ENCODE measurements around the gene UAP1. TPM values are rescaled to one million over a fixed set of nuclear protein-coding genes. Genes with fewer than 3 reads are reported as not detected.

Gene UAP1
- polyA plus RNA-seq (2012; ENCODE audit: low read depth, missing spikeins) = 19.4 TPM

DNA sequence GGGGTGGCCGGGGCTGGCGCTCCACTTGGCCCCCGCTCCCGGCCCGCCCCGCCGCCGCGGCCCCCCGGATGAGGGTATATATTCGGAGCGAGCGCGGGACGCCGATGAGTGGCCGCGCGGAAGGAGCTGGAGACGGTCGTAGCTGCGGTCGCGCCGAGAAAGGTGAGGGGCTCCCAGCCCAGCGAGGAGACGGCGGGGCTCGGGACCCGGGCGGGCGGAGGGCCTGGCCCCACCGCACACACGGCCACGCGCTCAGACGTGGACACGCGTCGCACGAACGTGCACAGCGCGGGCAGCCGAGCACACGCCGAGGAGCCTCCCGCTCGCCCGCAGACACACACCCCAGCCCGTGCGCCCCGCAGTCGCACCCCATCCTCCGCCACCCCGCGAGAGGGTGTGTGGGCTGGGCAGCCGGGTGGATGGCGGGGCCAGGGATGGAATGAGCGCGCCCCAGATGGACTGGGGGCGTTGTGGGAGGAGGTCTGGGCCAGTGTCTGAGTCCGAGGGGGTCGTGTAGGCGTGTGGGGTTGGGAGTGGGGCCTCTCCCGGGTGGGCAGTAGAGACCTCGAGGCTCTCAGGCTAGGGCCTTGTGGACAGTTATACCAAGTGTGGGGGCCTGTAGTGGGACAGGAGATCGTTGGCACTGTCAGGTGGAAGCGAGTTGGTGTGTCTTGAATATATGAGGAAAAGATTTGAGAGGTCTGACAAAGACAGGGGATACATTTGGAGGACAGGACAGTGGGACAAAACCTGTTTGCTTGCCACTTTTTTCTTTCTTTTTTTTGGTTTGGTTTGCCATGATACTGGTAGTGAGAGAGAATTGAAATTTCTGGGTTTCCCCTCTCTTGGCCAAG lies at the start of gene UAP1:
TSS of gene UAP1 (plus strand) at position 107 of the 854 bp plus-strand sequence. CDS start 4,347 bp downstream, outside the sequence.
- DNase-seq (ENCODE audit: insufficient read length, low spot score) = peak; percentile 24
- FAIRE-seq = no peak
- TF ChIP-seq POLR2AphosphoS5 (IDR thresholded peaks at IDR 0.05; ENCODE audit: low read depth, low read length) (peak; percentile 69; the same call in 1 of the 2 replicates), PAX5 (IDR thresholded peaks at IDR 0.05; ENCODE audit: insufficient read depth, low read length, severe bottlenecking) (no peak), TAF1 (IDR thresholded peaks at IDR 0.05; ENCODE audit: low read depth, low read length) (0 out of 2 replicates have a peak, but pooled peaks have one; percentile 7)

GRCh38 chr1:162527314-162527713 lies 34.2 kb upstream of the UAP1 start:
- TF ChIP-seq TAF1 (IDR thresholded peaks at IDR 0.05; ENCODE audit: low read depth, low read length) = no peak
- no peak for TF ChIP-seq POLR2AphosphoS5 (IDR thresholded peaks at IDR 0.05; ENCODE audit: low read depth, low read length)
- TF ChIP-seq PAX5 (IDR thresholded peaks at IDR 0.05; ENCODE audit: insufficient read depth, low read length, severe bottlenecking) = no peak
- no peak for TF ChIP-seq POLR2A (IDR thresholded peaks at IDR 0.05; ENCODE audit: low read depth, low read length)
- no peak for TF ChIP-seq SPI1 (IDR thresholded peaks at IDR 0.05; ENCODE audit: low read depth, low read length)
- TF ChIP-seq POU2F2 (IDR thresholded peaks at IDR 0.05; ENCODE audit: low read depth, low read length) = no peak
- FAIRE-seq = no peak

DNA sequence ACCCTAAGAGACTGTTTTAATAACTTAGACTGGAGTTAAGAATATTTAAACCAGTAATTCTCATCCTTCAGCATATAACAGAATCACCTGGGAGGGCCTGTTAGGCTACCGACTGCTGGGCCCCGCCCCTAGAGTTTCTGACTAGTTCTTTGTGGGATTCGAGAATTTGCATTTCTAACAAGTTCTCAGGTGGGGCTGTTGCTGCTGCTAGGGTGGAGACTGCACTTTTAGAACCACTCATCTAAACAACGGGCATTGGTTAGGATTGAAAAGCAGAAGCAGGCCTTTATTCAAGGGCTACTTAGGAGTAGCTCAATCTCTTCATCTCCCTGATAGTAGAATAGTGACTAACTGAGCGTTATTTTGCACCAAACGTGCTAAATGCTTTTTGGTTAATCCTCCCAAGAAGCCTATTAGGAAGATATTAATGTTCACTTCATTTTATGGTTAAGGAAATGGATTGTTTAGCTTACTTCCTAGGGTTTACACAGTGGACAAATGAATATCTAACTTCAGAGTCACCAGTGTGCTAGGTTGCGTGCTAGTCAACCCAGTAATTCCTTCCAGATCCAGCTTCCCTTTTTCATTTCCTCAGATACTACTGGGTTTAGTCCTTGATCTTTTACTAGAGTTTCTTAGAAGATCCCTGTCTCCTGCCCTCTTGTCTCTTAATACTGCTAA lies 31.1 kb upstream of the UAP1 start:
- TF ChIP-seq POU2F2 (IDR thresholded peaks at IDR 0.05; ENCODE audit: low read depth, low read length) = peak; percentile 86; the same call in 1 of the 2 replicates
- TF ChIP-seq SPI1 (IDR thresholded peaks at IDR 0.05; ENCODE audit: low read depth, low read length) = peak; percentile 85
- TF ChIP-seq POLR2AphosphoS5 (IDR thresholded peaks at IDR 0.05; ENCODE audit: low read depth, low read length) = no peak
- TF ChIP-seq PAX5 (IDR thresholded peaks at IDR 0.05; ENCODE audit: insufficient read depth, low read length, severe bottlenecking) = no peak
- FAIRE-seq (peak; percentile 93), DNase-seq (ENCODE audit: insufficient read length, low spot score) (peak; percentile 39)

More at GRCh38 chr1:162527314-162527713, 34.2 kb upstream of the UAP1 start:
- DNase-seq (ENCODE audit: insufficient read length, low spot score) = no peak

- FAIRE-seq (no peak), DNase-seq (ENCODE audit: insufficient read length, low spot score) (no peak)
These were observed 30.6 kb upstream of the UAP1 start for GRCh38 chr1:162530988-162531319.

DNA sequence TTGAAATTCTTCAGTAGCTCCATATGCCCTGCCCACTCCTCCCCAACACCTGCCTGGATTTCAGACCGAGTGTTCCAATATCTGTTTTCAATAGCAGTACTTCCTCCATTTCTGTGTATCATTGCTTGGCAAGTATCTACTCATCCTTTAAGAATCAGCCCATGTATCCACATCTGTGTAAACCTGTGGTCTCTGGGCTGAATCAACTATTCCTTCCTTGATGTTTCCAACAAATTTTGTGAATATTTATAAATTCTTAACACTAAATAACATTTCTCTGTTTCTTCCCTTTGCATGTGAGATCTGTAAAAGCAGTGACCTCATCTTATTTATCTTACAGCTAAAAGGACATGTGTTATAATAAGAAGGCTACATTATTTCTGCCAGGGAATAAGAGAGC lies 26.0 kb upstream of the UAP1 start:
- DNase-seq (ENCODE audit: insufficient read length, low spot score) (no peak), FAIRE-seq (no peak)
- no peak for TF ChIP-seq SPI1 (IDR thresholded peaks at IDR 0.05; ENCODE audit: low read depth, low read length)
- TF ChIP-seq TAF1 (IDR thresholded peaks at IDR 0.05; ENCODE audit: low read depth, low read length) = no peak
- TF ChIP-seq POLR2A (IDR thresholded peaks at IDR 0.05; ENCODE audit: low read depth, low read length) = no peak

More at GRCh38 chr1:162530988-162531319, 30.6 kb upstream of the UAP1 start:
- no peak for TF ChIP-seq POU2F2 (IDR thresholded peaks at IDR 0.05; ENCODE audit: low read depth, low read length)
- TF ChIP-seq PAX5 (IDR thresholded peaks at IDR 0.05; ENCODE audit: insufficient read depth, low read length, severe bottlenecking) = no peak
- no peak for TF ChIP-seq POLR2A (IDR thresholded peaks at IDR 0.05; ENCODE audit: low read depth, low read length)
- no peak for TF ChIP-seq SPI1 (IDR thresholded peaks at IDR 0.05; ENCODE audit: low read depth, low read length)
- no peak for TF ChIP-seq TAF1 (IDR thresholded peaks at IDR 0.05; ENCODE audit: low read depth, low read length)
- no peak for TF ChIP-seq POLR2AphosphoS5 (IDR thresholded peaks at IDR 0.05; ENCODE audit: low read depth, low read length)

DNA sequence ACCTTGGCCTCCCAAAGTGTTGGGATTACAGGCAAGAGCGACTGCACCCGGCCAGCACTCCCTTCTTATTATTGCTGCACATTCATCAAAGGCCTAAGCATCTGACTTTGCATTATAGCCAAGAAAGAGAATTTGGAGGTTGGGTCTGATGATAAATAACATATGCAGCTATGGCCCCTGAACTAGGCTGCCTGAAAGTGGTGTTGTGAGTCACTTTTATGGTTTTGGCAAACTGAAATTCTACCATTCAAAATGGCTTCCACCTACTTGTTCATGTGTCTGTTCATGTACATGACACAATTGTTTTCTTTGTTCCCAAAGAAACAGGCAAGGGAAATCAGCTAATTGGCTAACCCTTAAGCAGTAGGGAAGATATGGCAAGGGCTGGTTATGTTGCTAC lies 25.0 kb upstream of the UAP1 start:
- no peak for DNase-seq (ENCODE audit: insufficient read length, low spot score)
- no peak for TF ChIP-seq POLR2A (IDR thresholded peaks at IDR 0.05; ENCODE audit: low read depth, low read length)
- TF ChIP-seq SPI1 (IDR thresholded peaks at IDR 0.05; ENCODE audit: low read depth, low read length) = no peak
- TF ChIP-seq POU2F2 (IDR thresholded peaks at IDR 0.05; ENCODE audit: low read depth, low read length) = no peak
- no peak for TF ChIP-seq TAF1 (IDR thresholded peaks at IDR 0.05; ENCODE audit: low read depth, low read length)
- no peak for TF ChIP-seq PAX5 (IDR thresholded peaks at IDR 0.05; ENCODE audit: insufficient read depth, low read length, severe bottlenecking)
- TF ChIP-seq POLR2AphosphoS5 (IDR thresholded peaks at IDR 0.05; ENCODE audit: low read depth, low read length) = no peak
- FAIRE-seq = no peak

DNA sequence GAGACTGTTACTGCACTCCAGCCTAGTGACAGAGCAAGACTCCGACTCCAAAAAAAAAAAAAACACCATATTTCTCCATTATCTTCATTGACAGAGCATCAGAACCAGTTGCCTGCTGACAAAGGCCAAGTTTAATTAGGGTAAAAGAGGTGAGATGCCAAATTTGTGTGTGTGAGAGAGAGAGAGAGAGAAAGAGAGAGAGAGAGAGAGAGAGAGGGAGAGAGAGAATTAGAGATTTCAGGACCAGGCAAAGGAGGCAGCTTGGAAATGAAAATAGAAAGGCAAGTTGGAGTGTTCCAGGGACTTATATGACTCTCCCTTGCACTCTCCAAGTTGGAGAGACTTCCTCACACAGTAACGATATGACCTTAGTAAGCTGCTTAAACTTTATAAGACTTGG lies 24.3 kb upstream of the UAP1 start:
- DNase-seq (ENCODE audit: insufficient read length, low spot score) = no peak
- TF ChIP-seq TAF1 (IDR thresholded peaks at IDR 0.05; ENCODE audit: low read depth, low read length) (no peak), PAX5 (IDR thresholded peaks at IDR 0.05; ENCODE audit: insufficient read depth, low read length, severe bottlenecking) (no peak), SPI1 (IDR thresholded peaks at IDR 0.05; ENCODE audit: low read depth, low read length) (no peak), POU2F2 (IDR thresholded peaks at IDR 0.05; ENCODE audit: low read depth, low read length) (no peak), POLR2A (IDR thresholded peaks at IDR 0.05; ENCODE audit: low read depth, low read length) (no peak), POLR2AphosphoS5 (IDR thresholded peaks at IDR 0.05; ENCODE audit: low read depth, low read length) (no peak)
- no peak for FAIRE-seq

DNA sequence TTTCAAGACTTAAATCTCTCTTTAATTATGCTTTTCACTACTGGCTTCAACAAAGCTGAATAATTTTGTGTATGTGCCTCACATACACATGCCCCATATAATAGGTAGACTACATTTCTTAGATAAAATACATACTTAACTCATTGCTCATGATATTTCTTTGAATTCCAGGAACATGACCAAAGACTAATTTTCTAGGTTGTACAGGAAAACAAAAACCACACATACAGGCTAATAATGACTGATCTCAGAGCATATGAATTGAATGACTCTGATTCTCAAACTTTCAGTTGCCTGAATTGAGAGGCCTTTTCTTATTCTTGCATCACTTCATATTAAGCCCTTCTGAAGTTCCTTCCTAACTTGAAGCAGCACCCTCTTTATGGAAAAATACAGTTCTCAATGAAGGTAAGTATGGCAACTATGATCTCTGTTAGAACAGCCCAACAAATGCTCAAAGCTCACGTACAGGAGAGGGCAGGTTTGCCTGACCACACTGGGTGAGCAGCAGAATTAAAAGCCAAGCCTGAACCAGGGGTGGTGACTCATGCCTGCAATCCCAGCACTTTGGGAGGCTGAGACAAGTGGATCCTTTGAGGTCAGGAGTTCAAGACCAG lies 22.6 kb upstream of the UAP1 start:
- no peak for TF ChIP-seq POU2F2 (IDR thresholded peaks at IDR 0.05; ENCODE audit: low read depth, low read length)
- TF ChIP-seq TAF1 (IDR thresholded peaks at IDR 0.05; ENCODE audit: low read depth, low read length) = no peak
- no peak for TF ChIP-seq POLR2A (IDR thresholded peaks at IDR 0.05; ENCODE audit: low read depth, low read length)
- TF ChIP-seq POLR2AphosphoS5 (IDR thresholded peaks at IDR 0.05; ENCODE audit: low read depth, low read length) = no peak
- no peak for TF ChIP-seq PAX5 (IDR thresholded peaks at IDR 0.05; ENCODE audit: insufficient read depth, low read length, severe bottlenecking)
- no peak for TF ChIP-seq SPI1 (IDR thresholded peaks at IDR 0.05; ENCODE audit: low read depth, low read length)
- no peak for FAIRE-seq
- DNase-seq (ENCODE audit: insufficient read length, low spot score) = no peak

DNA sequence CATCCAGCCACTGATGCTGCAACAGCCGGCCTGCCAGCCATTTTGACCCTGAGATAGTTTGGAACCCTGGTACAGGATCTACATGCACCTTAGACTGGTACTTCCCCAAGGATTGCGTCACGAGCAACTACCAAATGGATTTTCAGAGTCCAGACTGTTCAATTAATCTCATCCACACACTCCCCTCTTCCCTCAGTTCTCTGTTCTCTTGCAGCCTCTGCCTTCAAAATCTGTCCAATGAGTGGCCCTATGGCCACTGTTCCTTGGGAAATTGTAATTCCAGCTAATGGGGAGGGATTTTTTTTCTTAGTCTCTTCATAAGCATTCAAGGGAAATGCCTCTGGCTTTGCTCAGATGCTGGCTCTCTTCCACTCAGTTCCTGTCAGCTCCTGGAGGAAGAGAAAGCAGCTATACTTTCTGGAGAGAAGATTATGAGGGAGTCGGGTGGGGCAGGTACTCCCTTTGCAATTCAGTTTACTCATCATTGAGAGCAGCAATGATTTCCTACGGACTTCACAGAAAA lies 19.8 kb upstream of the UAP1 start:
- FAIRE-seq = no peak
- no peak for TF ChIP-seq POLR2A (IDR thresholded peaks at IDR 0.05; ENCODE audit: low read depth, low read length)
- no peak for TF ChIP-seq SPI1 (IDR thresholded peaks at IDR 0.05; ENCODE audit: low read depth, low read length)
- TF ChIP-seq POLR2AphosphoS5 (IDR thresholded peaks at IDR 0.05; ENCODE audit: low read depth, low read length) = no peak
- TF ChIP-seq POU2F2 (IDR thresholded peaks at IDR 0.05; ENCODE audit: low read depth, low read length) = no peak
- no peak for TF ChIP-seq PAX5 (IDR thresholded peaks at IDR 0.05; ENCODE audit: insufficient read depth, low read length, severe bottlenecking)
- TF ChIP-seq TAF1 (IDR thresholded peaks at IDR 0.05; ENCODE audit: low read depth, low read length) = no peak
- no peak for DNase-seq (ENCODE audit: insufficient read length, low spot score)
